ENCODE measurements around the gene SLC25A20.

The SLC25A20 gene

GRCh38 chr3:48897460-48898376 is 964 bp downstream of the SLC25A20 start:
- DNase-seq = peak; percentile 17

- no peak for DNase-seq
Observed at GRCh38 chr3:48896936-48897335, 1.7 kb downstream of the SLC25A20 start.

GRCh38 chr3:48894516-48894915 is 4.2 kb downstream of the SLC25A20 start:
- DNase-seq = no peak

GRCh38 chr3:48891606-48892005 is 7.1 kb downstream of the SLC25A20 start:
- no peak for DNase-seq

- DNase-seq = no peak
Observed at GRCh38 chr3:48885753-48886152, 12.9 kb downstream of the SLC25A20 start.

GRCh38 chr3:48881652-48882114 is 17.0 kb downstream of the SLC25A20 start:
- DNase-seq = no peak

GRCh38 chr3:48881006-48881405 is 17.7 kb downstream of the SLC25A20 start:
- no peak for DNase-seq

- DNase-seq = no peak
Observed at GRCh38 chr3:48879994-48880377, 18.7 kb downstream of the SLC25A20 start.

GRCh38 chr3:48879307-48879993 is 19.2 kb downstream of the SLC25A20 start:
- no peak for DNase-seq

- DNase-seq = no peak
Observed at GRCh38 chr3:48877671-48878070, 21.0 kb downstream of the SLC25A20 start.

GRCh38 chr3:48863122-48863521 is 35.6 kb downstream of the SLC25A20 start:
- DNase-seq = no peak

- no peak for DNase-seq
Observed at GRCh38 chr3:48859206-48859605, 39.5 kb downstream of the SLC25A20 start.

GRCh38 chr3:48858709-48859108 is 40.0 kb downstream of the SLC25A20 start:
- DNase-seq = no peak

- DNase-seq = no peak
Observed at GRCh38 chr3:48857641-48858040, 41.0 kb downstream of the SLC25A20 start.

- no peak for DNase-seq
Observed at GRCh38 chr3:48856469-48856868, 42.2 kb downstream of the SLC25A20 start.

- DNase-seq = no peak
Observed at GRCh38 chr3:48855681-48856447, 42.8 kb downstream of the SLC25A20 start.

GRCh38 chr3:48852151-48852550 is 46.5 kb downstream of the SLC25A20 start:
- no peak for DNase-seq

- no peak for DNase-seq
Observed at GRCh38 chr3:48851407-48851806, 47.3 kb downstream of the SLC25A20 start.

- DNase-seq = no peak
Observed at GRCh38 chr3:48848816-48849515, 49.7 kb downstream of the SLC25A20 start.

GRCh38 chr3:48847504-48848423 is 50.9 kb downstream of the SLC25A20 start, which contains the start of gene PRKAR2A:
Gene PRKAR2A (minus strand): TSS chr3:48847874. CDS start chr3:48847596, 278 bp downstream.
- peak; percentile 88 for DNase-seq

GRCh38 chr3:48847053-48847503 is 51.6 kb downstream of the SLC25A20 start:
- DNase-seq = peak; percentile 74

Measured in stimulated activated CD4-positive, alpha-beta T cell treated with anti-CD3 and anti-CD28 coated beads, Interleukin-15, amount 100 ng/mL, for 24 hours (primary cell).